ENCODE results near the gene ENTPD7. TPM values are rescaled to one million over a fixed set of nuclear protein-coding genes. Genes with fewer than 3 reads are reported as not detected.
A peak's percentile ranks its signal among the peaks of the same experiment; 100 is the strongest.

The ENTPD7 gene
- total RNA-seq, 4 donors from 2014 or later = 11.6 to 76.0 (median 35.2) TPM

- DNase-seq = no peak
- Histone ChIP-seq H3K9me3 (no peaks in the 10 kb centered on the region), H3K27me3 (no peaks in the 10 kb centered on the region), H3K4me3 (no peak overlapping the region), H3K36me3 (peaks cover 0 to 66% (median 0%) of the 10 kb centered on the region in 3 donors), H3K27ac (no peak overlapping the region), H3K4me1 (no peaks in the 10 kb centered on the region)
- TF ChIP-seq CTCF (IDR thresholded peaks at IDR 0.05) (no peak), POLR2A (IDR thresholded peaks at IDR 0.05) (no peak)
Measured at GRCh38 chr10:99695761-99696160, 36.5 kb downstream of the ENTPD7 start.

GRCh38 chr10:99698504-99699080 is 39.3 kb downstream of the ENTPD7 start:
- no peak overlapping the region for H3K4me3 ChIP-seq
- TF ChIP-seq POLR2A (IDR thresholded peaks at IDR 0.05) (no peak), CTCF (IDR thresholded peaks at IDR 0.05) (peak in 3 of 6 experiments; percentile 24 to 32 (median 31))
- peak in 2 of 3 donors; percentile 53 to 56 for DNase-seq
- H3K9me3 ChIP-seq = no peaks in the 10 kb centered on the region
- H3K27ac ChIP-seq = no peak overlapping the region
- peaks cover 0 to 67% (median 0%) of the 10 kb centered on the region in 3 donors for H3K36me3 ChIP-seq
- no peaks in the 10 kb centered on the region for H3K4me1 ChIP-seq
- H3K27me3 ChIP-seq = no peaks in the 10 kb centered on the region

- Histone ChIP-seq H3K36me3 (peaks cover 0 to 79% (median 0%) of the 10 kb centered on the region in 3 donors), H3K27me3 (no peaks in the 10 kb centered on the region), H3K9me3 (no peaks in the 10 kb centered on the region), H3K4me3 (no peak overlapping the region), H3K4me1 (no peaks in the 10 kb centered on the region), H3K27ac (no peak overlapping the region)
- TF ChIP-seq POLR2A (IDR thresholded peaks at IDR 0.05) (no peak), CTCF (IDR thresholded peaks at IDR 0.05) (no peak)
- no peak for DNase-seq
Measured at GRCh38 chr10:99700649-99701048, 41.3 kb downstream of the ENTPD7 start.

GRCh38 chr10:99708428-99709012 is 49.2 kb downstream of the ENTPD7 start:
- no peak for DNase-seq
- Histone ChIP-seq H3K9me3 (no peaks in the 10 kb centered on the region), H3K27ac (peak overlapping the region in 1 of 4 donors; percentile 41), H3K36me3 (peaks cover 0 to 73% (median 0%) of the 10 kb centered on the region in 3 donors), H3K27me3 (no peaks in the 10 kb centered on the region), H3K4me1 (peaks cover 0 to 5% (median 0%) of the 10 kb centered on the region in 4 donors), H3K4me3 (no peak overlapping the region)
- no peak for TF ChIP-seq CTCF (IDR thresholded peaks at IDR 0.05)
- TF ChIP-seq POLR2A (IDR thresholded peaks at IDR 0.05) = no peak

- TF ChIP-seq POLR2A (IDR thresholded peaks at IDR 0.05) (no peak), CTCF (IDR thresholded peaks at IDR 0.05) (no peak)
- no peak overlapping the region for H3K27ac ChIP-seq
- DNase-seq = no peak
Measured at GRCh38 chr10:99709480-99710229, 50.3 kb downstream of the ENTPD7 start.

More at GRCh38 chr10:99709480-99710229, 50.3 kb downstream of the ENTPD7 start:
- H3K27me3 ChIP-seq = no peaks in the 10 kb centered on the region
- H3K4me3 ChIP-seq = no peak overlapping the region
- H3K4me1 ChIP-seq = peaks cover 0 to 5% (median 0%) of the 10 kb centered on the region in 4 donors
- H3K9me3 ChIP-seq = no peaks in the 10 kb centered on the region
- H3K36me3 ChIP-seq = peaks cover 0 to 70% (median 0%) of the 10 kb centered on the region in 3 donors
